HepG2 (cell line): ENCODE results near the gene ARL3. TPM values are rescaled to one million over a fixed set of nuclear protein-coding genes. Genes with fewer than 3 reads are reported as not detected.

ENCODE experiments used
- KDM5B ChIP-seq: sonication (generic); formaldehyde crosslinking; IDR thresholded peaks from 2 replicates; pipeline ENCODE4 v1.4.0; 2020; ENCODE audit warnings: missing genetic modification reagents, mild to moderate bottlenecking, borderline replicate concordance
- RFX5 ChIP-seq: IDR thresholded peaks from 2 replicates; pipeline ENCODE4 v1.6.1; 2011; ENCODE audit warnings: low read depth, low read length, improper control_type of control experiment
- SMARCC2 ChIP-seq: fragments of 450-650 bp; IDR thresholded peaks from 2 replicates; pipeline ENCODE4 v1.6.1; 2017; ENCODE audit warnings: antibody characterized with exemption, mild to moderate bottlenecking
- ZNF282 ChIP-seq: fragments of 450-650 bp; IDR thresholded peaks from 2 replicates; pipeline ENCODE4 v1.6.1; 2018; ENCODE audit not compliant: partially characterized antibody
- ZNF296 ChIP-seq: sonication (generic); formaldehyde crosslinking; conservative IDR thresholded peaks from 2 replicates; pipeline ENCODE4 v1.5.0; 2020; ENCODE audit warnings: mild to moderate bottlenecking, missing genetic modification reagents
- ZNF629 ChIP-seq: sonication (generic); formaldehyde crosslinking; conservative IDR thresholded peaks from 2 replicates; pipeline ENCODE4 v1.5.0; 2020; ENCODE audit warnings: missing genetic modification reagents
- polyA plus RNA-seq, 8 experiments: library from polyadenylated mRNA; depleted of rRNA in 3 of 8; stranded (reverse) in 7 of 8; unstranded in 1 of 8; fragments of >200 nt; fragmentation: Illumina TruSeq in 4 of 8; extraction: Trizol in 4 of 8; gene quantifications; 2 replicates each; pipeline versions ENCODE4 v1.2.1 to v1.2.3, GENCODE V29; 2011 to 2016; ENCODE audit warnings: low read depth in 4 of 8, missing spikeins in 1 of 8, mixed read lengths in 1 of 8; ENCODE audit not compliant: insufficient read depth in 1 of 8
- total RNA-seq, 5 experiments: library from RNA; depleted of rRNA; stranded (reverse); fragments of >200 nt; fragmentation: Illumina TruSeq; extraction: Trizol; gene quantifications; 2 replicates each; pipeline ENCODE4 v1.2.3, GENCODE V29; 2016; ENCODE audit warnings: low read depth in 1 of 5
- TF ChIP-seq, protein P1 (sequence below): sonication (generic); formaldehyde crosslinking; conservative IDR thresholded peaks from 2 replicates; pipeline ENCODE4 v1.5.0; 2020; ENCODE audit warnings: missing genetic modification reagents
- TF ChIP-seq, protein P2 (sequence below): sonication (generic); formaldehyde crosslinking; IDR thresholded peaks from 2 replicates; pipeline ENCODE4 v1.8.1; 2022; ENCODE audit warnings: low read depth, mild to moderate bottlenecking, missing genetic modification reagents
- TF ChIP-seq, protein P3 (sequence below): sonication (generic); formaldehyde crosslinking; IDR thresholded peaks from 2 replicates; pipeline ENCODE4 v1.4.0; 2020; ENCODE audit warnings: mild to moderate bottlenecking, missing genetic modification reagents
- TF ChIP-seq, protein P4 (sequence below): sonication (generic); formaldehyde crosslinking; IDR thresholded peaks from 2 replicates; pipeline ENCODE4 v1.5.1; 2020; ENCODE audit warnings: mild to moderate bottlenecking, missing genetic modification reagents, moderate library complexity
- TF ChIP-seq, protein P5 (sequence below): sonication (generic); formaldehyde crosslinking; IDR thresholded peaks from 2 replicates; pipeline ENCODE4 v1.4.0; 2020; ENCODE audit warnings: missing genetic modification reagents, mild to moderate bottlenecking, borderline replicate concordance

The ARL3 gene
- total and polyA plus RNA-seq, 2 of the 13 experiments (the other 11 are each of a cell fraction or from before 2014, with no cell fraction given), result 5.2 to 6.6 TPM

DNA sequence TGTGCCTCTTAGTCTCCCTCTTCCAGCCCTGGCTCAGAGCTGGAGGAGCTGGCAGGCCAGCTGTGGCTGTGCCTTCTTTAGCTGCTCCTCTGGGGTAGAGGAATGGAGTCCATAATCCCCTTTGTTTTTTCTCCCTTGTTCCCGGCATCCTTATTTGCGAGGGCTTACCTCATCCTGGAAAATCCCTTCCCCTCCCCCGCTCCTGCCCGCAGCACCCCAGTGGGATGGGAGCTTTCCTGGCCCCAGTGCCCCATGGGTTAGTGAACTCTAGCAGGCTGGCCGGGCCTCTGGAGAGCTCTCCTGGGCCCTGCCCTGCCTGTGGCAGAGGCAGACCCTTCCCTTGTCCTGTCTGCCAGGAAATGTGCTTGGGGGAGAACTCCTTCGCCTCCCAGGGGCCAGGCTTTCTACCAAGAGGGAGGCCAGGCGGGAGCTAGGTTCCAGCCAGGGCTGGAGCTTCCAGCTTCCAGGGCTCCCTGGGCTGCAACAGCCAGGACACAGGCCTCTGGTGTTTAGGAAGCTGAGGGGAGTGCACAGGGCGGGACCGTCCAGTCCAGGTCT is 86.4 kb downstream of the ARL3 start (continued):
- TF ChIP-seq, protein P1, sequence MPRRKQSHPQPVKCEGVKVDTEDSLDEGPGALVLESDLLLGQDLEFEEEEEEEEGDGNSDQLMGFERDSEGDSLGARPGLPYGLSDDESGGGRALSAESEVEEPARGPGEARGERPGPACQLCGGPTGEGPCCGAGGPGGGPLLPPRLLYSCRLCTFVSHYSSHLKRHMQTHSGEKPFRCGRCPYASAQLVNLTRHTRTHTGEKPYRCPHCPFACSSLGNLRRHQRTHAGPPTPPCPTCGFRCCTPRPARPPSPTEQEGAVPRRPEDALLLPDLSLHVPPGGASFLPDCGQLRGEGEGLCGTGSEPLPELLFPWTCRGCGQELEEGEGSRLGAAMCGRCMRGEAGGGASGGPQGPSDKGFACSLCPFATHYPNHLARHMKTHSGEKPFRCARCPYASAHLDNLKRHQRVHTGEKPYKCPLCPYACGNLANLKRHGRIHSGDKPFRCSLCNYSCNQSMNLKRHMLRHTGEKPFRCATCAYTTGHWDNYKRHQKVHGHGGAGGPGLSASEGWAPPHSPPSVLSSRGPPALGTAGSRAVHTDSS (CRISPR knock-in tag), result no peak
- TF ChIP-seq, protein P2, sequence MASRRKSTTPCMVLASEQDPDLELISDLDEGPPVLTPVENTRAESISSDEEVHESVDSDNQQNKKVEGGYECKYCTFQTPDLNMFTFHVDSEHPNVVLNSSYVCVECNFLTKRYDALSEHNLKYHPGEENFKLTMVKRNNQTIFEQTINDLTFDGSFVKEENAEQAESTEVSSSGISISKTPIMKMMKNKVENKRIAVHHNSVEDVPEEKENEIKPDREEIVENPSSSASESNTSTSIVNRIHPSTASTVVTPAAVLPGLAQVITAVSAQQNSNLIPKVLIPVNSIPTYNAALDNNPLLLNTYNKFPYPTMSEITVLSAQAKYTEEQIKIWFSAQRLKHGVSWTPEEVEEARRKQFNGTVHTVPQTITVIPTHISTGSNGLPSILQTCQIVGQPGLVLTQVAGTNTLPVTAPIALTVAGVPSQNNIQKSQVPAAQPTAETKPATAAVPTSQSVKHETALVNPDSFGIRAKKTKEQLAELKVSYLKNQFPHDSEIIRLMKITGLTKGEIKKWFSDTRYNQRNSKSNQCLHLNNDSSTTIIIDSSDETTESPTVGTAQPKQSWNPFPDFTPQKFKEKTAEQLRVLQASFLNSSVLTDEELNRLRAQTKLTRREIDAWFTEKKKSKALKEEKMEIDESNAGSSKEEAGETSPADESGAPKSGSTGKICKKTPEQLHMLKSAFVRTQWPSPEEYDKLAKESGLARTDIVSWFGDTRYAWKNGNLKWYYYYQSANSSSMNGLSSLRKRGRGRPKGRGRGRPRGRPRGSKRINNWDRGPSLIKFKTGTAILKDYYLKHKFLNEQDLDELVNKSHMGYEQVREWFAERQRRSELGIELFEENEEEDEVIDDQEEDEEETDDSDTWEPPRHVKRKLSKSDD, result no peak
- TF ChIP-seq ZNF296 (no peak), SMARCC2 (no peak), KDM5B (no peak), ZNF629 (no peak), RFX5 (no peak), ZNF282 (no peak)
- TF ChIP-seq, protein P3, sequence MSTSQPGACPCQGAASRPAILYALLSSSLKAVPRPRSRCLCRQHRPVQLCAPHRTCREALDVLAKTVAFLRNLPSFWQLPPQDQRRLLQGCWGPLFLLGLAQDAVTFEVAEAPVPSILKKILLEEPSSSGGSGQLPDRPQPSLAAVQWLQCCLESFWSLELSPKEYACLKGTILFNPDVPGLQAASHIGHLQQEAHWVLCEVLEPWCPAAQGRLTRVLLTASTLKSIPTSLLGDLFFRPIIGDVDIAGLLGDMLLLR (CRISPR knock-in tag), result 0 out of 2 replicates have a peak, but pooled peaks have one; percentile 30
- TF ChIP-seq, protein P4, sequence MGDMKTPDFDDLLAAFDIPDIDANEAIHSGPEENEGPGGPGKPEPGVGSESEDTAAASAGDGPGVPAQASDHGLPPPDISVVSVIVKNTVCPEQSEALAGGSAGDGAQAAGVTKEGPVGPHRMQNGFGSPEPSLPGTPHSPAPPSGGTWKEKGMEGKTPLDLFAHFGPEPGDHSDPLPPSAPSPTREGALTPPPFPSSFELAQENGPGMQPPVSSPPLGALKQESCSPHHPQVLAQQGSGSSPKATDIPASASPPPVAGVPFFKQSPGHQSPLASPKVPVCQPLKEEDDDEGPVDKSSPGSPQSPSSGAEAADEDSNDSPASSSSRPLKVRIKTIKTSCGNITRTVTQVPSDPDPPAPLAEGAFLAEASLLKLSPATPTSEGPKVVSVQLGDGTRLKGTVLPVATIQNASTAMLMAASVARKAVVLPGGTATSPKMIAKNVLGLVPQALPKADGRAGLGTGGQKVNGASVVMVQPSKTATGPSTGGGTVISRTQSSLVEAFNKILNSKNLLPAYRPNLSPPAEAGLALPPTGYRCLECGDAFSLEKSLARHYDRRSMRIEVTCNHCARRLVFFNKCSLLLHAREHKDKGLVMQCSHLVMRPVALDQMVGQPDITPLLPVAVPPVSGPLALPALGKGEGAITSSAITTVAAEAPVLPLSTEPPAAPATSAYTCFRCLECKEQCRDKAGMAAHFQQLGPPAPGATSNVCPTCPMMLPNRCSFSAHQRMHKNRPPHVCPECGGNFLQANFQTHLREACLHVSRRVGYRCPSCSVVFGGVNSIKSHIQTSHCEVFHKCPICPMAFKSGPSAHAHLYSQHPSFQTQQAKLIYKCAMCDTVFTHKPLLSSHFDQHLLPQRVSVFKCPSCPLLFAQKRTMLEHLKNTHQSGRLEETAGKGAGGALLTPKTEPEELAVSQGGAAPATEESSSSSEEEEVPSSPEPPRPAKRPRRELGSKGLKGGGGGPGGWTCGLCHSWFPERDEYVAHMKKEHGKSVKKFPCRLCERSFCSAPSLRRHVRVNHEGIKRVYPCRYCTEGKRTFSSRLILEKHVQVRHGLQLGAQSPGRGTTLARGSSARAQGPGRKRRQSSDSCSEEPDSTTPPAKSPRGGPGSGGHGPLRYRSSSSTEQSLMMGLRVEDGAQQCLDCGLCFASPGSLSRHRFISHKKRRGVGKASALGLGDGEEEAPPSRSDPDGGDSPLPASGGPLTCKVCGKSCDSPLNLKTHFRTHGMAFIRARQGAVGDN (CRISPR knock-in tag), result peak; percentile 83
- TF ChIP-seq, protein P5, sequence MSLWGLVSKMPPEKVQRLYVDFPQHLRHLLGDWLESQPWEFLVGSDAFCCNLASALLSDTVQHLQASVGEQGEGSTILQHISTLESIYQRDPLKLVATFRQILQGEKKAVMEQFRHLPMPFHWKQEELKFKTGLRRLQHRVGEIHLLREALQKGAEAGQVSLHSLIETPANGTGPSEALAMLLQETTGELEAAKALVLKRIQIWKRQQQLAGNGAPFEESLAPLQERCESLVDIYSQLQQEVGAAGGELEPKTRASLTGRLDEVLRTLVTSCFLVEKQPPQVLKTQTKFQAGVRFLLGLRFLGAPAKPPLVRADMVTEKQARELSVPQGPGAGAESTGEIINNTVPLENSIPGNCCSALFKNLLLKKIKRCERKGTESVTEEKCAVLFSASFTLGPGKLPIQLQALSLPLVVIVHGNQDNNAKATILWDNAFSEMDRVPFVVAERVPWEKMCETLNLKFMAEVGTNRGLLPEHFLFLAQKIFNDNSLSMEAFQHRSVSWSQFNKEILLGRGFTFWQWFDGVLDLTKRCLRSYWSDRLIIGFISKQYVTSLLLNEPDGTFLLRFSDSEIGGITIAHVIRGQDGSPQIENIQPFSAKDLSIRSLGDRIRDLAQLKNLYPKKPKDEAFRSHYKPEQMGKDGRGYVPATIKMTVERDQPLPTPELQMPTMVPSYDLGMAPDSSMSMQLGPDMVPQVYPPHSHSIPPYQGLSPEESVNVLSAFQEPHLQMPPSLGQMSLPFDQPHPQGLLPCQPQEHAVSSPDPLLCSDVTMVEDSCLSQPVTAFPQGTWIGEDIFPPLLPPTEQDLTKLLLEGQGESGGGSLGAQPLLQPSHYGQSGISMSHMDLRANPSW (CRISPR knock-in tag), result no peak
